ENCODE measurements around the gene PLEKHF1. TPM values are rescaled to one million over a fixed set of nuclear protein-coding genes. Genes with fewer than 3 reads are reported as not detected.

The PLEKHF1 gene
- total and polyA plus RNA-seq, 2 experiments from 2014 or later = 10.1 to 25.1 TPM

DNA sequence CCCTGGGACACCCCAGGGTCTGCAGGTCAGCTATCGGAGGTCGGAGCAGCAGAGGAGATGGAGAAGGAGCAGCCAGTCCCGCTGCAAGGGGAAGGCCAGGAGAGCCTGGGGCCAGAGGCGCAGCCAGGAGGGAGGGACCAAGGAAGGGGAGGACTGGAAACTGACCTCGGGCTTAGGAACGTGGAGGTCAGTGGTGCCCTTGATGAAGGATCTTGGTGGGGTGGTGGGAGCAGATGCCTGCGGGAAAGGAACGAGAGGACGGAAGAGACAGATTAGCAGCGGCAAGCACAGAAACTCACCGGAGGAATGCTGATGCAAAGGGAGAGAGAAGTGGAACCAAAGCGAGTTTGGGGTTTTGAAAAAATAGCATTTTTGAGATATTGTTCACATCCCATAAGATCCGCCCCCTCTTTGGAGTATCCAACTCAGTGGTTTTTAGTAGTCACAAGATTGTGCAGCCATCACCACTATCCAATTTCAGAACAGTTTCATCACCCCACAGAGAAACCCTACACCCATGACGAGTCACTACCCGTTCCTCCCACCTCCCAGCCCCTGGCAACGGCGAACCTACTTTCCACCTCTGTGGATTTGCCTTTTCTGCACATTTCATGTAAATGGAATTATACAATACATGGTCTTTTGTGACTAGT, 22.1 kb downstream of the PLEKHF1 start:
- DNase-seq (ENCODE audit: low spot score) = no peak
- Mint-ChIP-seq H3K4me3 (no peak overlapping the region; the same call in 2 of the 3 replicates), H3K27me3 (ENCODE audit: insufficient read depth, low read depth, poor library complexity) (peaks cover 6% of the 10 kb centered on the region), H3K36me3 (ENCODE audit: low read depth) (peaks cover 8% of the 10 kb centered on the region), H3K4me1 (peaks cover 7% of the 10 kb centered on the region), H3K27ac (no peak overlapping the region), H3K9me3 (peaks cover 29% of the 10 kb centered on the region)
- H3K36me3 ChIP-seq (ENCODE audit: insufficient read depth) = no peaks in the 10 kb centered on the region; the same call in 1 of the 2 replicates
- no peak overlapping the region for H3K27ac ChIP-seq (ENCODE audit: low read depth)
- no peaks in the 10 kb centered on the region for H3K27me3 ChIP-seq (ENCODE audit: insufficient read depth)
- no peak for ATAC-seq
- H3F3A ChIP-seq (replicated peaks; ENCODE audit: low read depth) = no peaks in the 10 kb centered on the region
- no peak overlapping the region for H2AFZ ChIP-seq
- H4K20me1 ChIP-seq (replicated peaks; ENCODE audit: insufficient read depth) = no peaks in the 10 kb centered on the region
- no peaks in the 10 kb centered on the region for H3K4me1 ChIP-seq (ENCODE audit: insufficient read depth)
- TF ChIP-seq EZH2phosphoT487 (IDR thresholded peaks at IDR 0.05; ENCODE audit: unreplicated experiment) = no peak
- TF ChIP-seq JUNB (IDR thresholded peaks at IDR 0.05; ENCODE audit: unreplicated experiment) = no peak
- TF ChIP-seq, protein P1, sequence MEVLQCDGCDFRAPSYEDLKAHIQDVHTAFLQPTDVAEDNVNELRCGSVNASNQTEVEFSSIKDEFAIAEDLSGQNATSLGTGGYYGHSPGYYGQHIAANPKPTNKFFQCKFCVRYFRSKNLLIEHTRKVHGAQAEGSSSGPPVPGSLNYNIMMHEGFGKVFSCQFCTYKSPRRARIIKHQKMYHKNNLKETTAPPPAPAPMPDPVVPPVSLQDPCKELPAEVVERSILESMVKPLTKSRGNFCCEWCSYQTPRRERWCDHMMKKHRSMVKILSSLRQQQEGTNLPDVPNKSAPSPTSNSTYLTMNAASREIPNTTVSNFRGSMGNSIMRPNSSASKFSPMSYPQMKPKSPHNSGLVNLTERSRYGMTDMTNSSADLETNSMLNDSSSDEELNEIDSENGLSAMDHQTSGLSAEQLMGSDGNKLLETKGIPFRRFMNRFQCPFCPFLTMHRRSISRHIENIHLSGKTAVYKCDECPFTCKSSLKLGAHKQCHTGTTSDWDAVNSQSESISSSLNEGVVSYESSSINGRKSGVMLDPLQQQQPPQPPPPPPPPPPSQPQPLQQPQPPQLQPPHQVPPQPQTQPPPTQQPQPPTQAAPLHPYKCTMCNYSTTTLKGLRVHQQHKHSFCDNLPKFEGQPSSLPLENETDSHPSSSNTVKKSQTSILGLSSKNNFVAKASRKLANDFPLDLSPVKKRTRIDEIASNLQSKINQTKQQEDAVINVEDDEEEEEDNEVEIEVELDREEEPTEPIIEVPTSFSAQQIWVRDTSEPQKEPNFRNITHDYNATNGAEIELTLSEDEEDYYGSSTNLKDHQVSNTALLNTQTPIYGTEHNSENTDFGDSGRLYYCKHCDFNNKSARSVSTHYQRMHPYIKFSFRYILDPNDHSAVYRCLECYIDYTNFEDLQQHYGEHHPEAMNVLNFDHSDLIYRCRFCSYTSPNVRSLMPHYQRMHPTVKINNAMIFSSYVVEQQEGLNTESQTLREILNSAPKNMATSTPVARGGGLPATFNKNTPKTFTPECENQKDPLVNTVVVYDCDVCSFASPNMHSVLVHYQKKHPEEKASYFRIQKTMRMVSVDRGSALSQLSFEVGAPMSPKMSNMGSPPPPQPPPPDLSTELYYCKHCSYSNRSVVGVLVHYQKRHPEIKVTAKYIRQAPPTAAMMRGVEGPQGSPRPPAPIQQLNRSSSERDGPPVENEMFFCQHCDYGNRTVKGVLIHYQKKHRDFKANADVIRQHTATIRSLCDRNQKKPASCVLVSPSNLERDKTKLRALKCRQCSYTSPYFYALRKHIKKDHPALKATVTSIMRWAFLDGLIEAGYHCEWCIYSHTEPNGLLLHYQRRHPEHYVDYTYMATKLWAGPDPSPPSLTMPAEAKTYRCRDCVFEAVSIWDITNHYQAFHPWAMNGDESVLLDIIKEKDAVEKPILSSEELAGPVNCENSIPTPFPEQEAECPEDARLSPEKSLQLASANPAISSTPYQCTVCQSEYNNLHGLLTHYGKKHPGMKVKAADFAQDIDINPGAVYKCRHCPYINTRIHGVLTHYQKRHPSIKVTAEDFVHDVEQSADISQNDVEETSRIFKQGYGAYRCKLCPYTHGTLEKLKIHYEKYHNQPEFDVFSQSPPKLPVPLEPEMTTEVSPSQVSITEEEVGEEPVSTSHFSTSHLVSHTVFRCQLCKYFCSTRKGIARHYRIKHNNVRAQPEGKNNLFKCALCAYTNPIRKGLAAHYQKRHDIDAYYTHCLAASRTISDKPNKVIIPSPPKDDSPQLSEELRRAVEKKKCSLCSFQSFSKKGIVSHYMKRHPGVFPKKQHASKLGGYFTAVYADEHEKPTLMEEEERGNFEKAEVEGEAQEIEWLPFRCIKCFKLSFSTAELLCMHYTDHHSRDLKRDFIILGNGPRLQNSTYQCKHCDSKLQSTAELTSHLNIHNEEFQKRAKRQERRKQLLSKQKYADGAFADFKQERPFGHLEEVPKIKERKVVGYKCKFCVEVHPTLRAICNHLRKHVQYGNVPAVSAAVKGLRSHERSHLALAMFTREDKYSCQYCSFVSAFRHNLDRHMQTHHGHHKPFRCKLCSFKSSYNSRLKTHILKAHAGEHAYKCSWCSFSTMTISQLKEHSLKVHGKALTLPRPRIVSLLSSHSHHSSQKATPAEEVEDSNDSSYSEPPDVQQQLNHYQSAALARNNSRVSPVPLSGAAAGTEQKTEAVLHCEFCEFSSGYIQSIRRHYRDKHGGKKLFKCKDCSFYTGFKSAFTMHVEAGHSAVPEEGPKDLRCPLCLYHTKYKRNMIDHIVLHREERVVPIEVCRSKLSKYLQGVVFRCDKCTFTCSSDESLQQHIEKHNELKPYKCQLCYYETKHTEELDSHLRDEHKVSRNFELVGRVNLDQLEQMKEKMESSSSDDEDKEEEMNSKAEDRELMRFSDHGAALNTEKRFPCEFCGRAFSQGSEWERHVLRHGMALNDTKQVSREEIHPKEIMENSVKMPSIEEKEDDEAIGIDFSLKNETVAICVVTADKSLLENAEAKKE (CRISPR knock-in tag; IDR thresholded peaks at IDR 0.05) = no peak
- no peak for TF ChIP-seq ZNF331 (CRISPR knock-in tag; IDR thresholded peaks at IDR 0.05; ENCODE audit: low read depth)
- TF ChIP-seq, protein P2, sequence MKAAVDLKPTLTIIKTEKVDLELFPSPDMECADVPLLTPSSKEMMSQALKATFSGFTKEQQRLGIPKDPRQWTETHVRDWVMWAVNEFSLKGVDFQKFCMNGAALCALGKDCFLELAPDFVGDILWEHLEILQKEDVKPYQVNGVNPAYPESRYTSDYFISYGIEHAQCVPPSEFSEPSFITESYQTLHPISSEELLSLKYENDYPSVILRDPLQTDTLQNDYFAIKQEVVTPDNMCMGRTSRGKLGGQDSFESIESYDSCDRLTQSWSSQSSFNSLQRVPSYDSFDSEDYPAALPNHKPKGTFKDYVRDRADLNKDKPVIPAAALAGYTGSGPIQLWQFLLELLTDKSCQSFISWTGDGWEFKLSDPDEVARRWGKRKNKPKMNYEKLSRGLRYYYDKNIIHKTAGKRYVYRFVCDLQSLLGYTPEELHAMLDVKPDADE (IDR thresholded peaks at IDR 0.05) = no peak
- no peak for TF ChIP-seq NANOG (IDR thresholded peaks at IDR 0.05; ENCODE audit: borderline replicate concordance)
- no peak for TF ChIP-seq ZNF114 (CRISPR knock-in tag; IDR thresholded peaks at IDR 0.05)
- no peak for TF ChIP-seq STAT1 (IDR thresholded peaks at IDR 0.05; ENCODE audit: unreplicated experiment)
- TF ChIP-seq POLR2AphosphoS5 (IDR thresholded peaks at IDR 0.05; ENCODE audit: low read depth) = no peak
- TF ChIP-seq EZH2 (IDR thresholded peaks at IDR 0.05; ENCODE audit: low read depth, unreplicated experiment) = no peak
- H3K4me3 ChIP-seq = no peak overlapping the region
- no peaks in the 10 kb centered on the region for H3K79me2 ChIP-seq (replicated peaks; ENCODE audit: insufficient read depth)
- H3K4me2 ChIP-seq = no peak overlapping the region
- H3K9me2 ChIP-seq (ENCODE audit: insufficient read depth) = peaks cover 5% of the 10 kb centered on the region; the same call in 1 of the 2 replicates

Measured in GM23338 (cell line).